Testis (tissue), 2 donors: ENCODE data around the gene THRAP3.

ENCODE experiments used
- CTCF ChIP-seq, 3 experiments: fragments of 450-650 bp in 2 of 3; fragments of 200-600 bp in 1 of 3; sonication (generic) in 1 of 3; IDR thresholded peaks; one replicate each; pipeline ENCODE4 v1.5.1; 2016 to 2019; ENCODE audit warnings: antibody characterized with exemption in 3 of 3, mild to moderate bottlenecking in 2 of 3, moderate library complexity in 1 of 3
- POLR2A ChIP-seq: fragments of 450-650 bp; IDR thresholded peaks from one replicate; pipeline ENCODE4 v1.6.1; 2017; ENCODE audit warnings: antibody characterized with exemption, mild to moderate bottlenecking, moderate library complexity

- TF ChIP-seq CTCF (IDR thresholded peaks at IDR 0.05) (no peak), POLR2A (no peak)
Measured at GRCh38 chr1:36354486-36354885, 130.2 kb downstream of the THRAP3 start.
